ENCODE measurements around the gene WRNIP1. TPM values are rescaled to one million over a fixed set of nuclear protein-coding genes. Genes with fewer than 3 reads are reported as not detected.
A peak's percentile ranks its signal among the peaks of the same experiment; 100 is the strongest.

WRNIP1 gene
- total and polyA plus RNA-seq, 2 of the 13 experiments (the other 11 are each of a cell fraction or from before 2014, with no cell fraction given), result 77.7 to 90.3 TPM

DNA sequence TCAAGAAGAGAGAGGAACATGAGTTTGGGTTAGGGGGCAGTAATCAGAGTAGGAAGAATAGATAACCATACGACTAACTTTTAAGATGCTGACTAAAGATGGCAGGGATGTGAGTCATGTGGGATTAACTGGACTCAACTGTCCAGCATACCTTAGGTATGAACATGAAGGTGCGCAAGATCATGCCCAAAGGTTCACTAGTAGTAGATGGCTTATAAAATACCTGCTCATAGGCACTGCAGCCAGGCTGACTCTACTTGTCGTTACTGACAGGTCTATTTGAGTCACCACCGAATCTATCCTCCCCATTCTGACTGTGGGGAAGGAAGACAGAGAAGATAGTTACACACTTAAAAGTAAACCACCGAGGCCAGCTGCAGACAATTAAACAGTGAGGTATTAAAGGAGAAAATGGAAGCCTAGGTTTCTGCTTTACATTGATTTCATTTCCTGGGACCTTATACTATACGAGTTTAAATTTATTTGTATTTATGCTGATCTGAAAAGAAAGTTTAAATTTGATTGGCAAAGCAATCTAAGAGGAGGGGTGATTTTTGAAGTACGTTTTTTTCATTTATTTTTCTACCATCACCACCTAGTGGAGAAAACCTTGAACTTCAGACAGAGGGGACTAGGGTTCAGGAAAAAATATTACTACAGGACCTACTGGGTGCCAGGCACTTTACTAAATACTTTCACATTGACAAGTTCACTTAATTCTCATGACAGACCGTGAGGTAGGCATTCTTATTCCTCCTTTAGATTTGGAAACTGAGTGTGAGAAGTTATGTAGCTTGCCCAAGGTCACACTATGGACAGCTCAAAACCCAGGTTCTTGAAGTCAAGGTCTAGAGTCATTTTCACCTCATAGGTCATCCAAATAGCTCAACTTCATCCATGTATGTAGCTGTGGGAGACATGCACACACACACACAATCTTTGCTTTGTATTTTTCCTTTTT, 4.0 kb upstream of the WRNIP1 start:
- TF ChIP-seq, protein P1, sequence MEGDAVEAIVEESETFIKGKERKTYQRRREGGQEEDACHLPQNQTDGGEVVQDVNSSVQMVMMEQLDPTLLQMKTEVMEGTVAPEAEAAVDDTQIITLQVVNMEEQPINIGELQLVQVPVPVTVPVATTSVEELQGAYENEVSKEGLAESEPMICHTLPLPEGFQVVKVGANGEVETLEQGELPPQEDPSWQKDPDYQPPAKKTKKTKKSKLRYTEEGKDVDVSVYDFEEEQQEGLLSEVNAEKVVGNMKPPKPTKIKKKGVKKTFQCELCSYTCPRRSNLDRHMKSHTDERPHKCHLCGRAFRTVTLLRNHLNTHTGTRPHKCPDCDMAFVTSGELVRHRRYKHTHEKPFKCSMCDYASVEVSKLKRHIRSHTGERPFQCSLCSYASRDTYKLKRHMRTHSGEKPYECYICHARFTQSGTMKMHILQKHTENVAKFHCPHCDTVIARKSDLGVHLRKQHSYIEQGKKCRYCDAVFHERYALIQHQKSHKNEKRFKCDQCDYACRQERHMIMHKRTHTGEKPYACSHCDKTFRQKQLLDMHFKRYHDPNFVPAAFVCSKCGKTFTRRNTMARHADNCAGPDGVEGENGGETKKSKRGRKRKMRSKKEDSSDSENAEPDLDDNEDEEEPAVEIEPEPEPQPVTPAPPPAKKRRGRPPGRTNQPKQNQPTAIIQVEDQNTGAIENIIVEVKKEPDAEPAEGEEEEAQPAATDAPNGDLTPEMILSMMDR (CRISPR knock-in tag; IDR thresholded peaks at IDR 0.05), result peak; percentile 34
- TF ChIP-seq ZKSCAN1 (IDR thresholded peaks at IDR 0.05; ENCODE audit: low read length), result peak; percentile 99
- TF ChIP-seq, protein P2, sequence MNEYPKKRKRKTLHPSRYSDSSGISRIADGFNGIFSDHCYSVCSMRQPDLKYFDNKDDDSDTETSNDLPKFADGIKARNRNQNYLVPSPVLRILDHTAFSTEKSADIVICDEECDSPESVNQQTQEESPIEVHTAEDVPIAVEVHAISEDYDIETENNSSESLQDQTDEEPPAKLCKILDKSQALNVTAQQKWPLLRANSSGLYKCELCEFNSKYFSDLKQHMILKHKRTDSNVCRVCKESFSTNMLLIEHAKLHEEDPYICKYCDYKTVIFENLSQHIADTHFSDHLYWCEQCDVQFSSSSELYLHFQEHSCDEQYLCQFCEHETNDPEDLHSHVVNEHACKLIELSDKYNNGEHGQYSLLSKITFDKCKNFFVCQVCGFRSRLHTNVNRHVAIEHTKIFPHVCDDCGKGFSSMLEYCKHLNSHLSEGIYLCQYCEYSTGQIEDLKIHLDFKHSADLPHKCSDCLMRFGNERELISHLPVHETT (CRISPR knock-in tag; conservative IDR thresholded peaks at IDR 0.05), result no peak
- TF ChIP-seq THAP11 (CRISPR knock-in tag; IDR thresholded peaks at IDR 0.05), result 0 out of 2 replicates have a peak, but pooled peaks have one; percentile 16
- TF ChIP-seq STAG1 (CRISPR knock-in tag; IDR thresholded peaks at IDR 0.05), result 0 out of 2 replicates have a peak, but pooled peaks have one; percentile 18
- no peak for TF ChIP-seq SAFB2 (CRISPR knock-in tag; IDR thresholded peaks at IDR 0.05; ENCODE audit: borderline replicate concordance, low read depth)
- no peaks in the 10 kb centered on the region for H3K9me3 ChIP-seq (ENCODE audit: low read length)
- H3K4me3 ChIP-seq (replicated peaks in 1 of 3; ENCODE audit: insufficient read depth in 1 of 3, low read depth in 2 of 3, low read length in 3 of 3), result no peak overlapping the region
- intact Hi-C loops (cut with micrococcal nuclease; ENCODE audit: unreplicated experiment), result no loop called here
- H3K9ac ChIP-seq (ENCODE audit: insufficient read depth, low read depth, low read length), result no peak overlapping the region
- no peak for ATAC-seq
- 62% methylated on average over 8 of the region's 8 CpGs for WGBS (ENCODE audit: low lambda C conversion rate)
- ChIA-PET CTCF (ENCODE audit: low intra/inter-chr PET ratio, low total read pairs) (no interaction called here), POLR2A (no interaction called here)
- BruUV-seq (replicated peaks), result no TSS peak
- H3K79me2 ChIP-seq (ENCODE audit: insufficient read depth, low read length), result peaks cover 4% of the 10 kb centered on the region
- DNase-seq (ENCODE audit: low spot score), result no peak
- no peaks in the 10 kb centered on the region; a peak in 2 of 5 replicates for H3K27me3 ChIP-seq (ENCODE audit: control insufficient read depth in 1 of 2, insufficient read depth in 2 of 2, low read length in 2 of 2)
- no peak overlapping the region for H3K4me2 ChIP-seq (ENCODE audit: low read depth, low read length)
- H3K36me3 ChIP-seq (replicated peaks in 1 of 2; ENCODE audit: control insufficient read depth in 1 of 2, insufficient read depth in 2 of 2, low read length in 2 of 2), result no peaks in the 10 kb centered on the region
- H2AFZ ChIP-seq (ENCODE audit: low read length), result no peak overlapping the region
- H4K20me1 ChIP-seq (ENCODE audit: insufficient read depth, low read length), result no peaks in the 10 kb centered on the region
- FAIRE-seq, result peak; percentile 23
- H3K4me1 ChIP-seq (ENCODE audit: insufficient read depth, low read length), result peaks cover 26% of the 10 kb centered on the region
- no peak overlapping the region for H3K27ac ChIP-seq (ENCODE audit: extremely low read length, insufficient read depth, low read length)
- in situ Hi-C loops (cut with HindIII; ENCODE audit: extremely low pct_ligation_motif_present, low pct_unique_long_range_greater_than_20kb), result no loop called here

All from HepG2 (cell line).